Body of pancreas (tissue), 4 donors: ENCODE measurements around the gene GJA4.

Experiments
- POLR2A ChIP-seq, 3 donors: fragments of 450-650 bp; IDR thresholded peaks; one replicate each; pipeline ENCODE4 v1.6.1; 2016; ENCODE audit warnings: antibody characterized with exemption in 3 of 3, mild to moderate bottlenecking in 2 of 3
- TF ChIP-seq, protein P1 (sequence below), 7 experiments: fragments of 450-650 bp in 4 of 7; fragments of 200-600 bp in 3 of 7; sonication (generic) in 3 of 7; IDR thresholded peaks; one replicate each; pipeline ENCODE4 v1.5.1; 2016 to 2019; ENCODE audit warnings: antibody characterized with exemption in 7 of 7

DNA sequence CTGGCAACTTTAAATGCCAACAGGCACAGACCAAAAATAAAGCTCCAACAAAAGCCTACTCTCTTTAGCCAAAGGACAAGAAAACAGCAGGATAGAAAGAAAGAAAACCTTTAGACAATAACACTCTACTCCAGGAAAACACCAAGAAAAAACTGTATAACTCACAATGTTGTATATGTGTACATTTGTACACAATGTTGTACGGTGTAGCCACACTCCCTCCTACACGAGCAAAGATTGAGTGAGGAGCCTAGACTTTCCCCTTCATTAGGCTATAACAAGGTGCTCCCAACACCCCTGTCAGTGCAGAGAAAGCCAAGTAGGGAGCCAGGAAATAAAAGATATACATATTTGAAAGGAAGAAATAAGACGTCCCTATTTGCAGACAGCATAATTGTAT lies 24.0 kb downstream of the GJA4 start:
- TF ChIP-seq, protein P1, sequence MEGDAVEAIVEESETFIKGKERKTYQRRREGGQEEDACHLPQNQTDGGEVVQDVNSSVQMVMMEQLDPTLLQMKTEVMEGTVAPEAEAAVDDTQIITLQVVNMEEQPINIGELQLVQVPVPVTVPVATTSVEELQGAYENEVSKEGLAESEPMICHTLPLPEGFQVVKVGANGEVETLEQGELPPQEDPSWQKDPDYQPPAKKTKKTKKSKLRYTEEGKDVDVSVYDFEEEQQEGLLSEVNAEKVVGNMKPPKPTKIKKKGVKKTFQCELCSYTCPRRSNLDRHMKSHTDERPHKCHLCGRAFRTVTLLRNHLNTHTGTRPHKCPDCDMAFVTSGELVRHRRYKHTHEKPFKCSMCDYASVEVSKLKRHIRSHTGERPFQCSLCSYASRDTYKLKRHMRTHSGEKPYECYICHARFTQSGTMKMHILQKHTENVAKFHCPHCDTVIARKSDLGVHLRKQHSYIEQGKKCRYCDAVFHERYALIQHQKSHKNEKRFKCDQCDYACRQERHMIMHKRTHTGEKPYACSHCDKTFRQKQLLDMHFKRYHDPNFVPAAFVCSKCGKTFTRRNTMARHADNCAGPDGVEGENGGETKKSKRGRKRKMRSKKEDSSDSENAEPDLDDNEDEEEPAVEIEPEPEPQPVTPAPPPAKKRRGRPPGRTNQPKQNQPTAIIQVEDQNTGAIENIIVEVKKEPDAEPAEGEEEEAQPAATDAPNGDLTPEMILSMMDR (IDR thresholded peaks at IDR 0.05), result no peak
- no peak for TF ChIP-seq POLR2A (IDR thresholded peaks at IDR 0.05)
